ENCODE results near the gene MRPS18A.
"Not testable (repeated sequence)": the region's sequence is repeated elsewhere in the genome, so short reads cannot be mapped to it uniquely, and the experiment has no call there.

Gene MRPS18A

GRCh38 chr6:43716099-43716498, 28.5 kb upstream of the MRPS18A start:
- peak; percentile 70 for DNase-seq

GRCh38 chr6:43715056-43715788, 27.6 kb upstream of the MRPS18A start:
- no peak for DNase-seq

- DNase-seq = no peak
These were observed 26.9 kb upstream of the MRPS18A start for GRCh38 chr6:43714311-43715055.

GRCh38 chr6:43713643-43714310, 26.2 kb upstream of the MRPS18A start:
- no peak for DNase-seq

GRCh38 chr6:43712579-43712978, 25.0 kb upstream of the MRPS18A start:
- no peak for DNase-seq

GRCh38 chr6:43710576-43710975, 23.0 kb upstream of the MRPS18A start:
- DNase-seq = no peak

- DNase-seq = no peak
These were observed 22.2 kb upstream of the MRPS18A start for GRCh38 chr6:43709654-43710303.

GRCh38 chr6:43708860-43709653, 21.5 kb upstream of the MRPS18A start:
- DNase-seq = no peak

GRCh38 chr6:43707767-43708166, 20.2 kb upstream of the MRPS18A start:
- DNase-seq = no peak

- no peak for DNase-seq
These were observed 19.7 kb upstream of the MRPS18A start for GRCh38 chr6:43707269-43707668.

- no peak for DNase-seq
These were observed 19.2 kb upstream of the MRPS18A start for GRCh38 chr6:43706788-43707187.

- DNase-seq = no peak
These were observed 18.4 kb upstream of the MRPS18A start for GRCh38 chr6:43705996-43706395.

- DNase-seq = no peak
These were observed 16.2 kb upstream of the MRPS18A start for GRCh38 chr6:43703512-43704429.

- DNase-seq = peak; percentile 60
These were observed 15.2 kb upstream of the MRPS18A start for GRCh38 chr6:43702534-43703440.

GRCh38 chr6:43702171-43702533, 14.6 kb upstream of the MRPS18A start:
- no peak for DNase-seq

- DNase-seq = not testable (repeated sequence)
These were observed 13.5 kb upstream of the MRPS18A start for GRCh38 chr6:43700939-43701560.

GRCh38 chr6:43699564-43700186, 12.1 kb upstream of the MRPS18A start:
- peak; percentile 66 for DNase-seq

- peak; percentile 65 for DNase-seq
These were observed 11.2 kb upstream of the MRPS18A start for GRCh38 chr6:43698584-43699349.

- DNase-seq = no peak
These were observed 9.8 kb upstream of the MRPS18A start for GRCh38 chr6:43697421-43697820.
